ENCODE results near the gene SH3PXD2A.

DNA sequence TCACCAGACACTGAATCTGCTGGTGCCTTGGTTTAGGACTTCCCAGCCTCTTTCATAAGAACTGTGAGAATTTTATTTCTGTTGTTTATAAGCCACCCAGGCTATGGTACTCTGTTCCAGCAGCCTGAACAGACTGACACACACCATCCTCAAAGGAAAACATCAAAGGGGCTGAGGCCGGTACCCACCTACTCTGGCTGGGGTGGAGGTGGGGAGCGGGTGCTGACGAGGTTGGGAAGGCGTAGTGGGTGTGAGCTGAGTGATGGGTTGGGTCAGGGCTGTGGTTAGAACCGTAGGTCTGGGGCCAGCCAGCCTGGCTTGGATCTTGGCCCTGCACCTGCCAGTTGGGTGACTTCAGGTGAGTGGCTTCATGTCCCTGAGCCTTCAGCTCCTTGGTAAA is 136.3 kb downstream of the SH3PXD2A start:
- TF ChIP-seq GATA2 (IDR thresholded peaks at IDR 0.05; ENCODE audit: low read depth, low read length), result no peak
- no peak for TF ChIP-seq GATA3 (IDR thresholded peaks at IDR 0.05; ENCODE audit: low read depth, low read length)

Measured in SH-SY5Y (cell line).